Mononuclear cell (primary cell): ENCODE results near the gene SLMAP. TPM values are rescaled to one million over a fixed set of nuclear protein-coding genes. Genes with fewer than 3 reads are reported as not detected.
"Not testable (repeated sequence)": the region's sequence is repeated elsewhere in the genome, so short reads cannot be mapped to it uniquely, and the experiment has no call there.

Experiments
- H3K27me3 ChIP-seq: 2 replicates; pipeline ENCODE4 v1.6.0; 2011; ENCODE audit warnings: low read length, control low read depth; ENCODE audit not compliant: insufficient read depth
- H3K4me1 ChIP-seq: 2 replicates; pipeline ENCODE4 v1.5.1; 2011; ENCODE audit warnings: mild to moderate bottlenecking, low read length, control low read depth; ENCODE audit not compliant: insufficient read depth
- H3K4me3 ChIP-seq: 2 replicates; pipeline ENCODE4 v1.5.1; 2011; ENCODE audit warnings: mild to moderate bottlenecking, low read length, moderate library complexity
- H3K9me3 ChIP-seq: 2 replicates; pipeline ENCODE4 v1.5.1; 2011; ENCODE audit warnings: low read depth, mild to moderate bottlenecking, control low read depth, low read length
- total RNA-seq: library from RNA; depleted of rRNA; stranded (reverse); fragments of >200 nt; gene quantifications from one replicate; pipeline ENCODE4 v1.2.3, GENCODE V29; 2012

Gene SLMAP
- total RNA-seq, 1 donor: 68.6 TPM

DNA sequence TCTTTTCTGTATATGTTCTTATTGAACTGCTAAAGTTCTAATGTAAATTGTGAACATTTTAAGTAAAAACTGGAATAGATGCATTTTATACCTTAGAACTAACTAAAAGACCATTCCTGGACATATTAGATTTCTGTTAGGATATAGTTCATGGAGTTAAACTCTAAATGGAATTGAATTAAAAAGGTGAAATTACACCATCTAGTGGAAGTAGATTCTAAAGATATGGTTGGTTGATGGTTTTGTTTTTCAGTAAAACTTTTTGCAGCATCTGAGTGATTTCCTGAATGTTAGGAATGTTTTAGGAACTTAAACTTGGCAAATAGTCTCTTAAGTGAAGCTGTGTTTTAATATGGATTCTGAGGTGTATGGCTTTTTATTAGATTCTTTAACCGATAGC, 96.8 kb downstream of the SLMAP start:
- H3K9me3 ChIP-seq: peaks cover 2% of the 10 kb centered on the region
- H3K4me1 ChIP-seq: no peaks in the 10 kb centered on the region
- no peak overlapping the region for H3K4me3 ChIP-seq
- H3K27me3 ChIP-seq: no peaks in the 10 kb centered on the region

DNA sequence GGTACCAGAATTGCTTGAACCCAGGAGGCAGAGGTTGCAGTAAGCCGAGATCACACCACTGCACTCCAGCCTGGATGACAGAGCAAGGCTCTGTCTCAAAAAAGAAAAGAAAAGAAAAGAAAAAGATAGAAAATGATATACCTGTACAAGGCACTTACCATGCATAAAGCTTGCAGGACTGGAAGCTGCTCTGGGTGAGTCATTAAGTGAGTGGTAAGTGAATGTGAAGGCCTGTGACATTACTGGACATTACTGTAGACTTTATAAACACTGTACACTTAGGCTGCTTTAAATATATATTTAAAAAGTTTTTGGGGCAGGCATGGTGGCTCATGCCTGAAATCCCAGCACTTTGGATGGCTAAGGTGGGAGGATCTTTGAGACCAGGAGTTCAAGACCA, 99.2 kb downstream of the SLMAP start:
- Histone ChIP-seq H3K4me3 (no peak overlapping the region), H3K9me3 (no peaks in the 10 kb centered on the region), H3K4me1 (no peaks in the 10 kb centered on the region), H3K27me3 (no peaks in the 10 kb centered on the region)

DNA sequence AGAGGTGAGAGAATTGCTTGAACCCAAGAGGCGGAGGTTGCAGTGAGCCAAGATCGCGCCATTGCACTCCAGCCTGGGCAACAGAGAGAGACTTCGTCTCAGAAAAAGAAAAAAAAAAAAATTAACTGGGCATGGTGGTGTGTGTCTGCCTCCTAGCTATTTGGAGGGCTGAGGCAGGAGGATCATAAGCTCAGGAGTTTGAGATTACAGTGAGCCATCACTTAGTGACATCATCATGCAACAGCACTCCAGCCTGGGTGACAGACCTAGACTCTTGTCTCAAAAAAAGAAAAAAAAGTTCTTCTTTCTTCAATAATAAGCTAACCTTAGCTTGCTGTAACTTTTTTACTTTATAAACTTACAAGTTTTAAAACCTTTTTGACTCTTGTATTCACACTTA, 99.8 kb downstream of the SLMAP start:
- H3K9me3 ChIP-seq: no peaks in the 10 kb centered on the region
- no peaks in the 10 kb centered on the region for H3K27me3 ChIP-seq
- no peaks in the 10 kb centered on the region for H3K4me1 ChIP-seq
- no peak overlapping the region for H3K4me3 ChIP-seq

DNA sequence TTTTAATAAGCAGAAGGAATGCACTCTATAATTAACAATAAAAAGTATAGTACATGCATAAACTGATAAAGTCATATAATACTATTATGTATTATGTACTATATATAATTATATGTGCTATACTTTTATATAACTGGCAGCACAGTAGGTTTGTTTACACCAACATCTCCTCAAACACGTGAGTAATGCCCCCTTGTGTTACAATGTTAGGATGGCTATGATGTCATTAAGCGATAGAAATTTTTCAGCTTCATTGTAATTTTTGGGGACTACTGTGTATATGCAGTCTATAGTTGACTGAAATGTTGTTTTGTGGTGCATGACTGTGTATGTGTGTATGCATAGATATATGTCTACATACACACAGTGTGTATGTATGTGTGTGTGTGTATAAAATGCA, 100.6 kb downstream of the SLMAP start:
- Histone ChIP-seq H3K9me3 (no peaks in the 10 kb centered on the region), H3K27me3 (no peaks in the 10 kb centered on the region), H3K4me1 (no peaks in the 10 kb centered on the region), H3K4me3 (no peak overlapping the region)

DNA sequence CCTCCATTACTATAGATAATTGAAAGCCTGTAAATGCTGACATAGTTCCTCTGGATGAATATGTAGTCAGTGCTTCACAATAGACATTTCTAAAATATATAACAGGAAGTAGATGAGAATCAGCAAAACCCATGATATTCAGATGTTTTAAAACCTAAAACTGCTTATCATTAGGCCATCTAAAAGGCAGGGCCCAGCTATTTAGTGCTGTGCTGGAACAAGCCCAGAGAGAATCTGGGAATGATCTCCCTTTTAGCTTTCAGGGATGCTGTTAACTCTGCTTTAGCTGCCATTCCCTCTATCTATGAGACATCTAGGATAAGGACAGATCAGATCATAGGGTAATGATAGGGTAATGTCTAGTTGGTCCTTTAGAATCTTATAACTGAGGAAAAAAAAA, 106.8 kb downstream of the SLMAP start:
- no peaks in the 10 kb centered on the region for H3K27me3 ChIP-seq
- H3K9me3 ChIP-seq: no peaks in the 10 kb centered on the region
- H3K4me3 ChIP-seq: no peak overlapping the region
- H3K4me1 ChIP-seq: no peaks in the 10 kb centered on the region

DNA sequence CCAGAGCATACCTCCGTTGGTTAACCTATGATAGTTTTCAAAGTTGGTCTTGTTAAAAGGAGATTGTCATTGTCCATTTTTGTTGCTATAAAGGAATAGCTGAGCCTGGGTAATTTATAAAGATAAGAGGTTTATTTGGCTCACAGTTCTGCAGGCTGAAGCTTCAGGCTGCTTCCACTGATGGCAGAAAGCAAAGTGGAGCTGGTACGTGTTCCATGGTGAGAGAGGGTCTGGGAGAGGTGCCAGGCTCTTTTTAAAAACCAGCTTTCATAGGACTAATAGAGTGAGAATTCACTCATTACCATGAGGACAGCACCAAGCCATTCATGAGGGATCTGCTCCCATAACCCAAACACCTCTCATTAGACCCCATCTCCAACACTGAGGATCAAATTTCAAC, 107.3 kb downstream of the SLMAP start:
- Histone ChIP-seq H3K4me1 (no peaks in the 10 kb centered on the region), H3K4me3 (no peak overlapping the region), H3K27me3 (no peaks in the 10 kb centered on the region), H3K9me3 (no peaks in the 10 kb centered on the region)

DNA sequence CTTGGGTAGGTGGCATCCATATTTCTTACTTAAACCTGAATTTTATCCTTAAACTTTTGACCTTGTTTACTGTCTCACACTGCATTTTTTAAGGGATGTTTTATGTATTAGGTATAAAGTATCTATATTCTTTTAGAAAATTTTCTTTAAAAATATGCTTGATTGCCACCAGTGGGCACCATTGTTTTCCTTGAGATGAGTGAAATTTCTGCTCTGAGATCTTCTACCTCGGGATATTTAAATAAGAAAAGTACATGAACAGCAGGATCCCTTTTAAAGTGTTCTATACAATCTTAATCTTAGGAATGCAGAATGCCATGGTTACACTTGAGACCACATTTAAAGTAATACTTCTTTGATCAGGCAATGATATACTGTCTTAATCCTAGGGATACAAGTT, 108.7 kb downstream of the SLMAP start:
- no peaks in the 10 kb centered on the region for H3K4me1 ChIP-seq
- no peak overlapping the region for H3K4me3 ChIP-seq
- H3K9me3 ChIP-seq: no peaks in the 10 kb centered on the region
- H3K27me3 ChIP-seq: no peaks in the 10 kb centered on the region

DNA sequence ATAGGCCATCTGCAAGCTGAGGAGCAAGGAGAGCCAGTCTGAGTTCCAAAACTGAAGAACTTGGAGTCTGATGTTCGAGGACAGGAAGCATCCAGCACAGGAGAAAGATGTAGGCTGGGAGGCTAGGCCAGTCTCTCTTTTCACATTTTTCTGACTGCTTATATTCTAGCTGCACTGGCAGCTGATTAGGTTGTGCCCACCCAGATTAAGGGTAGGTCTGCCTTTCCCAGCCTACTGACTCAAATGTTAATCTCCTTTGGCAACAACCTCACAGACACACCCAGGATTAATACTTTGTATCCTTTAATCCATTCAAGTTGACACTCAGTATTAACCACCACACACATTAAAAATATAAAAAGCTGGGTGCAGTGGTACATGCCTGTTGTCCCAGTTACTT, 113.0 kb downstream of the SLMAP start:
- H3K9me3 ChIP-seq, H3K4me3 ChIP-seq, H3K27me3 ChIP-seq, H3K4me1 ChIP-seq: not testable (repeated sequence)

DNA sequence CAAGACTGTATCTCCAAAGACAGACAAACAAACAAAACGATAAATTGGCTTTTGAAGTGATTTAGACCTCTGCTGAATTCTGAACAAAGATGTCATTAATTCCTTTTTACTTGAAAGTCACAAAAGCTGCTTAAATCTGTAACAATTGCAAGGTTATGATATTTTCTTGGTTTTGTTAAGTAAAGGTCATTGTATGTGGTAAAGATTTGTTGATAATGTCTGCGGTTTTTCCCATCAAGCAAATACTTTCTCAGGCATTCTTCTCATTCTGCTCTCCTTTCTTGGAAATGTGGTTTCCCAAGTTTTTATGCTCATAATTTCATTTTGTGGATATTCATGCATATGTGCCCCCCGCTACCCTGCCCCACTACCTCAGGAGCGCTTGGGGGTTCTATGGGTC, 116.5 kb downstream of the SLMAP start:
- Histone ChIP-seq H3K9me3 (no peaks in the 10 kb centered on the region), H3K27me3 (no peaks in the 10 kb centered on the region), H3K4me3 (no peak overlapping the region), H3K4me1 (no peaks in the 10 kb centered on the region)

DNA sequence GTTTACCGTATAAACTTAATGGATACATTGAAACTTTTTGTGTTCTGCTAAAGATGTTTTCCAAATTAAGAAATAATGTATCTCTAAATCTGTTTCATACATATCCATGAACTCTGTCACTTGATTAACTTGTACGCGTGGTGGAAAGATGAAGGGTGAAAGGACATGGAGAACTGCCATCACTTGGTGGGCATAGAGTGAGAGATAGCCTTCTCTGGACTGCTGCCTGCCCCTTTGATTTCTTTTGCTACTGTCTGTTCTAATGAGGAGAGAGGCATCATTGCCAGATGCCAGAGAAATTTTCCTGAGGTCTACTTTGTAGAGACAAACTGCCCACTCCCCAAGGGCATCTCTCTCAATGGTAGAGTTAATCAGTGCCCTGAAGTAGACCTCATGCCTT, 120.5 kb downstream of the SLMAP start:
- Histone ChIP-seq H3K4me1 (no peaks in the 10 kb centered on the region), H3K27me3 (no peaks in the 10 kb centered on the region), H3K4me3 (no peak overlapping the region), H3K9me3 (no peaks in the 10 kb centered on the region)

DNA sequence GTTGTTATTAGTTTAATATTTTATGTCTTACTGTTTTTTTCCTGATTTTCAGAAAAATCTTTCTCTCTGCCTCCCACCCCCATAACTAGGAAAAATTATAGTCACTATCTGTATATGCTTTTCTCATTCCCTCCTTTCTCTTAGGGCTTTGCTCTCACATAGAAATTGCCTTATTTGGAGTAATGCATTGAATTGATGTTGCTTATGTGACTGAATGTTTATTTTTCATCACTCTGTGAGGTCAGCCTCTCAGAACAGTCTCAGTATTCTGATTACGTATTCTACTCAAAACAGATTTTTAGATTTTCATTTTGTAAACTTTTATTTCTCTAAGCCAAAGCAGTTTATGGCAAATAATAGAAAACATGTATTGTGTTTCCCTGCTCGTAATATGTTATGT, 121.0 kb downstream of the SLMAP start:
- Histone ChIP-seq H3K27me3 (no peaks in the 10 kb centered on the region), H3K4me3 (no peak overlapping the region), H3K4me1 (no peaks in the 10 kb centered on the region), H3K9me3 (no peaks in the 10 kb centered on the region)

DNA sequence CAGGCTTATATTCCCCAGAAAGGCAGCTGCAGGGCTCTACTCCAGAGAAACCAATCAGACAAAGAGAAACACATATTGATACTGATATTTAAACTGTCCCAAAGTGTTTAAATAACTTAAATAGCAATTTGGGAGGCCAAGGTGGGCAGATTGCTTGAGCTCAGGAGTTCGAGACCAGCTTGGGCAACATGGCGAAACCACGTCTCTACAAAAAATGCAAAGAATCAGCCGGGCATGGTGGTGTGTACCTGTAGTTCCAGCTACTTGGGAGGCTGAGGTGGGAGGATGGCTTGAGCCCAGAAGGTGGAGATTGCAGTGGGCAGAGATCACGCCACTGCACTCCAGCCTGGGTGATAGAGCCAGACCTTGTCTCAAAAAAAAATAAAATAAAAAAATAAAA, 128.3 kb downstream of the SLMAP start:
- not testable (repeated sequence) for H3K4me3 ChIP-seq, H3K4me1 ChIP-seq, H3K27me3 ChIP-seq

DNA sequence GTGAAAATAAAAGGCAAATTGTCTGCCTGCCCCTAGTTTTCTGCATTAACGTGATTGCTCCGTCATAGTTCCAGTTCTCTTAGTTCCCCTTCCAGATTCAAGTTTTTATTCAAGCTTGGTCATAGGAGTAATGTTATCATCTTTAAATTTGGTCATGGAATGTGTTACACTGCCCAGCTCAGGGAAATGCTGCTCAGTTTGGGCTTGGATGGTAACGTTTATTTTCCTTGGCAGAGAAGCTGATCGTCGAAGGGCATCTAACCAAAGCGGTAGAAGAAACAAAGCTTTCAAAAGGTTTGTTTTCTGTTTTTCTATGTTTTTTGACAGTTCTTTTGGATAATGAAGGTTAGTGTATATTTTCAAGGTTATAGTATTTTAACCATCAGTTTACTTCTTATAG, 133.7 kb downstream of the SLMAP start:
- Histone ChIP-seq H3K4me3 (no peak overlapping the region), H3K27me3 (no peaks in the 10 kb centered on the region), H3K9me3 (no peaks in the 10 kb centered on the region), H3K4me1 (no peaks in the 10 kb centered on the region)

More for the DNA sequence above, 128.3 kb downstream of the SLMAP start:
- H3K9me3 ChIP-seq: not testable (repeated sequence)

DNA sequence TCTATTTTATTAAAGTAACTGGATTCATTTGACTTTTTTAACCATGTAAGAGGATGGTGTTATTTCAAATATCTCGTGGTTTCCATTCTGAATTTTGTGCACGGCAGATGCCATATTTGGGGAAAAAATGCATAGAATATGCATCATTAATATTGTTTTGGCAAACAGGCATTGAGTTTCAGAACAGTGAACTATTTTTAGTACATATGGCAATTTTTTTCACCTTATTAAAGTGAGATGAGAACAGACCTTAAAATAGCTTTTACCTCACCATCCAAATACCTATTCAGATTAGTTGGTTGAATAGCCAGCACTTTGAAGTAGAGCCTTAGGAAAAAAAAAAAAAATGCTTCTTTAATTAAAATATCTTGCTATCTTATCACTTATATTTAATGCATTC, 134.8 kb downstream of the SLMAP start:
- Histone ChIP-seq H3K4me3 (no peak overlapping the region), H3K9me3 (no peaks in the 10 kb centered on the region), H3K27me3 (no peaks in the 10 kb centered on the region), H3K4me1 (no peaks in the 10 kb centered on the region)

DNA sequence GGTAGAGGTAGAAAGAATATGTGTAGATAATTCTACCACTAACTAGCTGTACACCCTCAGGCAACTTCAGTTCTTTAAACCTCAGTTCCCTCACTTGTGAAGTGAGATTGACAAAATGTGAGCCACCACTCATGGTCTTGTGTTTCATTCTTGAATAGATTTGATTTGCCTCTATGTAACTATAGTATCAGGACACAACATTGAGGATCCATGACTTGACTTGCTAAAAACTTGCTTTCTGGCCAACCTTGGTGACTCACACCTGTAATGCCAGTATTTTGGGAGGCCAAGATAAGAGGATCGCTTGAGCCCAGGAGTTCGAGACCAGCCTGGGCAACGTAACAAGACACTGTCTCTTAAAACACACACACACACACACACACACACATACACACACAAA, 136.3 kb downstream of the SLMAP start:
- Histone ChIP-seq H3K9me3 (no peaks in the 10 kb centered on the region), H3K4me3 (no peak overlapping the region), H3K4me1 (no peaks in the 10 kb centered on the region), H3K27me3 (no peaks in the 10 kb centered on the region)

DNA sequence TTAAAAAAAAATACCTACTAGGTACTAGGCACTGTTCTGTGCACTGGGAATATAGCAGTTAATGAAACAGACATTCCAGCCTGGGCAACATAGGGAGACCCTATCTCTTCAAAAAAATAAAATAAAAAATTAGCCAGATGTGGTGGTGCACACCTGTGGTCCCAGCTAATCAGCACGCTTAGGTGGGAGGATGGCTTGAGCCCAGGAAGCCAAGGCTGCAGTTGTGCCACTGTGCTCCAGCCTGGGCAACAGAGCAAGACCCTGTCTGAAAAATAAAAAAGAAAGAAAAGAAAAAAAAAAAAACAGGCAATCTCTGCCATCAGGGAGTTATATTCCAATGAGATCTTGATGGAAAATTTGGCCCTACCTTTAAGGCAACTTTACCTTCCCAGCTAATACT, 137.0 kb downstream of the SLMAP start:
- Histone ChIP-seq H3K4me1 (no peaks in the 10 kb centered on the region), H3K9me3 (no peaks in the 10 kb centered on the region), H3K27me3 (no peaks in the 10 kb centered on the region), H3K4me3 (no peak overlapping the region)

DNA sequence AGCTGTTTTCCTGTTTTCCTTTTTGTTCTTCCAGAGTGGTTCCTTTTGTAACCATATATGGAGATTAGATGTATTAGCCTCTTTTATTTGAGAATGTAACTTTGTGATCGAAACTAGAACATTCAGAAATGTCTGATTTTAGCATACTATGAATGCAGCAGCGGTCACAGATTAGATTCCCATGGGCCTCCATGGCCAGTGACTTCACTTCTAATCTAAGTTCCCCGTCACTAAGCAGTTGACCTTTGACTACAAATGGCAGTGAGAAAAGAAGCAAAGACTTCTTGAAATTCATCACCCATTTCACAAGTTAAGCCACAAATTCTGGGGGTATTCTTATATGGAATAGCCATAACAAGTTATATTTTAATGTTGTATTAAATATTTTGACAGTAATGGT, 137.6 kb downstream of the SLMAP start:
- Histone ChIP-seq H3K27me3 (no peaks in the 10 kb centered on the region), H3K4me3 (no peak overlapping the region), H3K4me1 (no peaks in the 10 kb centered on the region), H3K9me3 (no peaks in the 10 kb centered on the region)
